ENCODE data around the gene STX18.

- TF ChIP-seq TARDBP (IDR thresholded peaks at IDR 0.05; ENCODE audit: borderline replicate concordance) (no peak), NFIC (IDR thresholded peaks at IDR 0.05; ENCODE audit: low read depth, low read length) (no peak), POLR2AphosphoS5 (IDR thresholded peaks at IDR 0.05; ENCODE audit: low read length) (no peak), CBX3 (IDR thresholded peaks at IDR 0.05; ENCODE audit: borderline replicate concordance, low read depth) (no peak), ATF7 (IDR thresholded peaks at IDR 0.05; ENCODE audit: low read depth) (no peak), CHD1 (IDR thresholded peaks at IDR 0.05; ENCODE audit: low read depth, low read length) (no peak), RAD51 (IDR thresholded peaks at IDR 0.05) (no peak), EP300 (IDR thresholded peaks at IDR 0.05; ENCODE audit: borderline replicate concordance in 1 of 2, control insufficient read depth in 1 of 2, low read depth in 2 of 2, low read length in 2 of 2) (no peak), ATF3 (IDR thresholded peaks at IDR 0.05; ENCODE audit: borderline replicate concordance, extremely low read depth, low read depth, low read length) (no peak), CTCF (IDR thresholded peaks at IDR 0.05 in 2 of 3, conservative IDR thresholded peaks at IDR 0.05 in 1 of 3; ENCODE audit: control insufficient read depth in 2 of 3, extremely low read depth in 1 of 3, insufficient read depth in 1 of 3, low read depth in 3 of 3, low read length in 3 of 3) (no peak), MAX (IDR thresholded peaks at IDR 0.05; ENCODE audit: low read depth, low read length) (no peak), FOXM1 (IDR thresholded peaks at IDR 0.05; ENCODE audit: low read depth, low read length) (no peak), NFYB (IDR thresholded peaks at IDR 0.05; ENCODE audit: insufficient read depth, low read depth, low read length) (no peak)
These were observed 27.1 kb downstream of the STX18 start for GRCh38 chr4:4514786-4515185.
